Activated T-helper 2 cell treated with anti-CD3 and anti-CD28 coated beads, Interferon-gamma antibody, Interleukin-2, Interleukin-4, amounts not matched to agents 10 μg/mL and 5 μg/mL and 100 μg/mL, durations not matched to agents 14 hours and 24 hours and 36 hours (primary cell): ENCODE measurements around the gene ANO2. TPM values are rescaled to one million over a fixed set of nuclear protein-coding genes. Genes with fewer than 3 reads are reported as not detected.

Source experiments
- DNase-seq: peaks from one replicate; pipeline ENCODE4 v3.0.0; 2021; ENCODE audit warnings: low spot score
- H3K27ac Mint-ChIP-seq: one replicate; pipeline ENCODE4 v1.8.0; 2021; ENCODE audit warnings: mixed read lengths
- H3K27me3 Mint-ChIP-seq: one replicate; pipeline ENCODE4 v1.8.0; 2021; ENCODE audit warnings: low read depth, mixed read lengths
- H3K36me3 Mint-ChIP-seq: one replicate; pipeline ENCODE4 v1.8.0; 2021; ENCODE audit warnings: low read depth, mixed read lengths
- H3K4me1 Mint-ChIP-seq: one replicate; pipeline ENCODE4 v1.8.0; 2021; ENCODE audit warnings: low read depth, mixed read lengths
- H3K4me3 Mint-ChIP-seq: one replicate; pipeline ENCODE4 v1.8.0; 2021; ENCODE audit warnings: low read depth, mild to moderate bottlenecking, moderate library complexity, mixed read lengths
- H3K9me3 Mint-ChIP-seq: one replicate; pipeline ENCODE4 v1.8.0; 2021; ENCODE audit warnings: mixed read lengths
- intact Hi-C: fragments of 100-400 bp; cut with micrococcal nuclease; formaldehyde crosslinking; loops from one replicate; pipeline ENCODE4 v1.15.1; 2023
- total RNA-seq: library from RNA; stranded (reverse); gene quantifications from 2 replicates; pipeline ENCODE4 v1.2.3, GENCODE V29; 2022

Gene ANO2
- total RNA-seq, 1 donor from 2014 or later = not detected

GRCh38 chr12:5584412-5585175 is 360.5 kb downstream of the ANO2 start:
- Mint-ChIP-seq H3K4me3 (no peak overlapping the region), H3K36me3 (no peaks in the 10 kb centered on the region), H3K27ac (no peak overlapping the region), H3K9me3 (no peaks in the 10 kb centered on the region), H3K27me3 (no peaks in the 10 kb centered on the region), H3K4me1 (no peaks in the 10 kb centered on the region)
- intact Hi-C loops = no loop called here
- DNase-seq = no peak

- no peak for DNase-seq
- H3K4me1 Mint-ChIP-seq = no peaks in the 10 kb centered on the region
- H3K36me3 Mint-ChIP-seq = no peaks in the 10 kb centered on the region
- no peak overlapping the region for H3K27ac Mint-ChIP-seq
- no peaks in the 10 kb centered on the region for H3K27me3 Mint-ChIP-seq
- intact Hi-C loops = no loop called here
- H3K9me3 Mint-ChIP-seq = no peaks in the 10 kb centered on the region
- no peak overlapping the region for H3K4me3 Mint-ChIP-seq
These were observed 362.5 kb downstream of the ANO2 start for GRCh38 chr12:5582541-5582940.

- Mint-ChIP-seq H3K4me3 (no peak overlapping the region), H3K36me3 (no peaks in the 10 kb centered on the region), H3K9me3 (no peaks in the 10 kb centered on the region), H3K27me3 (no peaks in the 10 kb centered on the region), H3K4me1 (no peaks in the 10 kb centered on the region), H3K27ac (no peak overlapping the region)
- intact Hi-C loops = no loop called here
- no peak for DNase-seq
These were observed 363.0 kb downstream of the ANO2 start for GRCh38 chr12:5582018-5582417.

GRCh38 chr12:5581616-5582015 is 363.4 kb downstream of the ANO2 start:
- H3K36me3 Mint-ChIP-seq = no peaks in the 10 kb centered on the region
- no peaks in the 10 kb centered on the region for H3K27me3 Mint-ChIP-seq
- intact Hi-C loops = no loop called here
- no peaks in the 10 kb centered on the region for H3K4me1 Mint-ChIP-seq
- no peaks in the 10 kb centered on the region for H3K9me3 Mint-ChIP-seq
- no peak overlapping the region for H3K4me3 Mint-ChIP-seq
- H3K27ac Mint-ChIP-seq = no peak overlapping the region
- DNase-seq = no peak

- no peaks in the 10 kb centered on the region for H3K4me1 Mint-ChIP-seq
- H3K36me3 Mint-ChIP-seq = no peaks in the 10 kb centered on the region
- no peak overlapping the region for H3K4me3 Mint-ChIP-seq
- no peak for DNase-seq
- H3K9me3 Mint-ChIP-seq = no peaks in the 10 kb centered on the region
- H3K27ac Mint-ChIP-seq = no peak overlapping the region
- H3K27me3 Mint-ChIP-seq = no peaks in the 10 kb centered on the region
- intact Hi-C loops = no loop called here
These were observed 364.0 kb downstream of the ANO2 start for GRCh38 chr12:5581019-5581418.

GRCh38 chr12:5578775-5579174 is 366.3 kb downstream of the ANO2 start:
- no peak for DNase-seq
- Mint-ChIP-seq H3K27me3 (no peaks in the 10 kb centered on the region), H3K9me3 (no peaks in the 10 kb centered on the region), H3K4me1 (no peaks in the 10 kb centered on the region), H3K36me3 (no peaks in the 10 kb centered on the region), H3K4me3 (no peak overlapping the region), H3K27ac (no peak overlapping the region)
- intact Hi-C loops = no loop called here

GRCh38 chr12:5577741-5578140 is 367.3 kb downstream of the ANO2 start:
- no peak for DNase-seq
- H3K27me3 Mint-ChIP-seq = no peaks in the 10 kb centered on the region
- H3K4me1 Mint-ChIP-seq = no peaks in the 10 kb centered on the region
- intact Hi-C loops = no loop called here
- no peak overlapping the region for H3K4me3 Mint-ChIP-seq
- no peaks in the 10 kb centered on the region for H3K36me3 Mint-ChIP-seq
- H3K9me3 Mint-ChIP-seq = no peaks in the 10 kb centered on the region
- no peak overlapping the region for H3K27ac Mint-ChIP-seq

- Mint-ChIP-seq H3K27me3 (no peaks in the 10 kb centered on the region), H3K4me1 (no peaks in the 10 kb centered on the region), H3K9me3 (no peaks in the 10 kb centered on the region), H3K27ac (no peak overlapping the region), H3K4me3 (no peak overlapping the region), H3K36me3 (no peaks in the 10 kb centered on the region)
- no peak for DNase-seq
- intact Hi-C loops = no loop called here
These were observed 367.8 kb downstream of the ANO2 start for GRCh38 chr12:5577211-5577612.

- Mint-ChIP-seq H3K27ac (no peak overlapping the region), H3K27me3 (peaks cover 2% of the 10 kb centered on the region), H3K4me3 (no peak overlapping the region), H3K36me3 (no peaks in the 10 kb centered on the region), H3K4me1 (no peaks in the 10 kb centered on the region), H3K9me3 (no peaks in the 10 kb centered on the region)
- intact Hi-C loops = no loop called here
- DNase-seq = no peak
These were observed 369.1 kb downstream of the ANO2 start for GRCh38 chr12:5575987-5576386.

- no peaks in the 10 kb centered on the region for H3K4me1 Mint-ChIP-seq
- H3K36me3 Mint-ChIP-seq = no peaks in the 10 kb centered on the region
- H3K27ac Mint-ChIP-seq = no peak overlapping the region
- no peak overlapping the region for H3K4me3 Mint-ChIP-seq
- peaks cover 2% of the 10 kb centered on the region for H3K27me3 Mint-ChIP-seq
- H3K9me3 Mint-ChIP-seq = no peaks in the 10 kb centered on the region
- intact Hi-C loops = no loop called here
- no peak for DNase-seq
These were observed 369.8 kb downstream of the ANO2 start for GRCh38 chr12:5575232-5575631.

GRCh38 chr12:5573390-5573789 is 371.7 kb downstream of the ANO2 start:
- Mint-ChIP-seq H3K9me3 (no peaks in the 10 kb centered on the region), H3K27ac (no peak overlapping the region), H3K4me3 (no peak overlapping the region), H3K36me3 (no peaks in the 10 kb centered on the region), H3K4me1 (no peaks in the 10 kb centered on the region), H3K27me3 (peaks cover 2% of the 10 kb centered on the region)
- intact Hi-C loops = no loop called here
- no peak for DNase-seq

GRCh38 chr12:5571115-5571514 is 373.9 kb downstream of the ANO2 start:
- Mint-ChIP-seq H3K4me3 (no peak overlapping the region), H3K9me3 (no peaks in the 10 kb centered on the region), H3K27me3 (peaks cover 2% of the 10 kb centered on the region), H3K4me1 (no peaks in the 10 kb centered on the region), H3K27ac (no peak overlapping the region), H3K36me3 (no peaks in the 10 kb centered on the region)
- no peak for DNase-seq
- intact Hi-C loops = no loop called here

- Mint-ChIP-seq H3K27ac (no peak overlapping the region), H3K27me3 (peaks cover 2% of the 10 kb centered on the region), H3K4me3 (no peak overlapping the region), H3K9me3 (no peaks in the 10 kb centered on the region), H3K4me1 (no peaks in the 10 kb centered on the region), H3K36me3 (no peaks in the 10 kb centered on the region)
- DNase-seq = no peak
- intact Hi-C loops = no loop called here
These were observed 374.6 kb downstream of the ANO2 start for GRCh38 chr12:5570416-5570815.
